ENCODE results near the gene RUNX1. TPM values are rescaled to one million over a fixed set of nuclear protein-coding genes. Genes with fewer than 3 reads are reported as not detected.
"Not testable (repeated sequence)": the region's sequence is repeated elsewhere in the genome, so short reads cannot be mapped to it uniquely, and the experiment has no call there.

Gene RUNX1
- total and polyA plus RNA-seq, 7 donors: 8.7 to 230 (median 30.1) TPM

DNA sequence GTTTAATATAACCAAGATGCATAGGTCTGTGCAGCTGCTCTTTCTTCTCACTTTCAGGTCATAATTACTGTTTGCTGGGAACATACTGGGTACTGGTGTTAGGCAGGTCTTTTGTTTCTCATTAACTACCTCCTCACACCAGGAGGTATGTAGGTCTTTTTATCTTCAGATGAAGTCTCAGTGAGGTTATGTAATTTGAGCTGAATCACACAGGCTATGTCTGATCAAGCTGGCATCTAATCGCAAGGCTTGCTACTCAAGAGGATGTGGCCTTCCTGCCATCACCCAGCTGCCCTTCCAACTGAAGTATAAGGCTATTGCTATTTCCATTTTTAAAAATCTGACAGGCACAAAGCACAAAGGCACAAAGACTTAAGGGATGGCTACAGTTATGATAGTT lies 96.4 kb downstream of the RUNX1 start:
- ATAC-seq: peak in 1 of 4 donors; percentile 33
- 54 to 66% (median 59%) methylated on average over 1 of the region's 1 CpG for WGBS, 3 donors

DNA sequence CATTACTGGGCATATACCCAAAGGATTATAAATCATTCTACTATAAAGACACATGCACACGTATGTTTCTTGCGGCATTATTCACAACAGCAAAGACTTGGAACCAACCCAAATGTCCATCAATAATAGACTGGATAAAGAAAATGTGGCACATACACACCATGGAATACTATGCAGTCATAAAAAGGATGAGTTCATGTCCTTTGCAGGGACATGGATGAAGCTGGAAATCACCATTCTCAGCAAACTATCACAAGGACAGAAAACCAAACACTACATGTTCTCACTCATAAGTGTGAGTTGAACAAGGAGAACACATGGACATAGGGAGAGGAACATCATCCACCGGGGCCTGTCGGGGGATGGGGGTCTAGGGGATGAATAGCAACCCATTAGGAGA lies 97.2 kb downstream of the RUNX1 start:
- intact Hi-C loops (cut with DNase I); ATAC-seq; H3K36me3 ChIP-seq (ENCODE audit: insufficient read depth in 1 of 2, low read depth in 1 of 2); H3K27ac ChIP-seq; DNase-seq; H3K4me3 ChIP-seq; H3K27me3 ChIP-seq (ENCODE audit: insufficient read depth in 3 of 3, low read length in 2 of 3); H3K9me3 ChIP-seq; H3K4me1 ChIP-seq: not testable (repeated sequence)
- 88 to 93% (median 91%) methylated on average over 4 of the region's 4 CpGs for WGBS, 3 donors

More for the DNA sequence above, 96.4 kb downstream of the RUNX1 start:
- intact Hi-C loops (cut with DNase I): no loop called here
- Histone ChIP-seq H3K36me3 (ENCODE audit: insufficient read depth in 1 of 2, low read depth in 1 of 2) (no peaks in the 10 kb centered on the region), H3K9me3 (no peaks in the 10 kb centered on the region), H3K4me1 (no peaks in the 10 kb centered on the region), H3K4me3 (no peak overlapping the region), H3K27ac (no peak overlapping the region), H3K27me3 (ENCODE audit: insufficient read depth in 3 of 3, low read length in 2 of 3) (no peaks in the 10 kb centered on the region)
- no peak for DNase-seq
- TF ChIP-seq, protein P1, sequence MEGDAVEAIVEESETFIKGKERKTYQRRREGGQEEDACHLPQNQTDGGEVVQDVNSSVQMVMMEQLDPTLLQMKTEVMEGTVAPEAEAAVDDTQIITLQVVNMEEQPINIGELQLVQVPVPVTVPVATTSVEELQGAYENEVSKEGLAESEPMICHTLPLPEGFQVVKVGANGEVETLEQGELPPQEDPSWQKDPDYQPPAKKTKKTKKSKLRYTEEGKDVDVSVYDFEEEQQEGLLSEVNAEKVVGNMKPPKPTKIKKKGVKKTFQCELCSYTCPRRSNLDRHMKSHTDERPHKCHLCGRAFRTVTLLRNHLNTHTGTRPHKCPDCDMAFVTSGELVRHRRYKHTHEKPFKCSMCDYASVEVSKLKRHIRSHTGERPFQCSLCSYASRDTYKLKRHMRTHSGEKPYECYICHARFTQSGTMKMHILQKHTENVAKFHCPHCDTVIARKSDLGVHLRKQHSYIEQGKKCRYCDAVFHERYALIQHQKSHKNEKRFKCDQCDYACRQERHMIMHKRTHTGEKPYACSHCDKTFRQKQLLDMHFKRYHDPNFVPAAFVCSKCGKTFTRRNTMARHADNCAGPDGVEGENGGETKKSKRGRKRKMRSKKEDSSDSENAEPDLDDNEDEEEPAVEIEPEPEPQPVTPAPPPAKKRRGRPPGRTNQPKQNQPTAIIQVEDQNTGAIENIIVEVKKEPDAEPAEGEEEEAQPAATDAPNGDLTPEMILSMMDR (IDR thresholded peaks at IDR 0.05): no peak

DNA sequence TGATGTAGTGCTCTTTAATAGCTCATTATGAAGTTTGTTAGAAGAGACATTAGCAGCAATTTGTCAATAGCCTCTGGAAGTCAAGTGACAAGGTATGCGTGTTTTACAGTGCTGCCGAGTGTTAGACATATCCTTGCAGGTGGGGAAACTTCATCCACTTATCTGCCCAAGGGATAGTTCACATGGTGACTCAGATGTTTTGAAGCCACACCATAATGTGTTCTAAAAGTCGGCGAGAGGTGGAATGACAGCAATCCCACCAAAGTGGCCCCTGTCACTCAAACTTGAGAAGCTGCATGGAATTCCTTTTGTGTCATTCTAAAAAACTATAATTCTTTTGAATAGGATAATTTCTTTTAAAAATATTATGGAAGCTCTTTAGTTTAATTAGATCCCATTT lies 98.1 kb downstream of the RUNX1 start:
- H3K4me3 ChIP-seq: no peak overlapping the region
- DNase-seq (no peak), ATAC-seq (no peak)
- no peaks in the 10 kb centered on the region for H3K36me3 ChIP-seq (ENCODE audit: insufficient read depth in 1 of 2, low read depth in 1 of 2)
- intact Hi-C loops (cut with DNase I): no loop called here
- H3K9me3 ChIP-seq: no peaks in the 10 kb centered on the region
- WGBS, 3 donors: 80 to 82% (median 81%) methylated on average over 4 of the region's 4 CpGs
- no peaks in the 10 kb centered on the region for H3K27me3 ChIP-seq (ENCODE audit: insufficient read depth in 3 of 3, low read length in 2 of 3)
- TF ChIP-seq, protein P1 (IDR thresholded peaks at IDR 0.05): no peak
- H3K4me1 ChIP-seq: no peaks in the 10 kb centered on the region
- H3K27ac ChIP-seq: no peak overlapping the region

DNA sequence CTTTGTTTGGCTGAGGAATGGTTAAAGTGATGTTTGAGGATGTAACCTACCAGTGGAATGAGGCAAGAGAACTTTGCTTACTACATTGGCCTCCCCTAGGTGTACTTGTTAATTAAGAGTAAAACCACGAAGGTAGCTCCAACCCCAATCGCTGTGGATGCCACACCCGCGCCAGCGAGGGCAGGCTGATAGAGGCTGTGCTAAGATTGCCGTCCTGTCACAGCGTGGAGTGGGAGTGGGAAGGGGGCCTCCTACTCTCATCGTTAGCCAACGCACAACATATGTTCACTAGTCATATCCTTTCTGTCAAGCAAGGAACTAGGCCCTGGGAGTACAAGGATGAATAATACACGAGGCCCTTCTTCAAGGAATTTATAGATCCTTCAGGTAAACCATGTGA lies 99.6 kb downstream of the RUNX1 start:
- WGBS, 3 donors: 90 to 92% (median 91%) methylated on average over 10 of the region's 10 CpGs
- ATAC-seq: no peak
- H3K27ac ChIP-seq: no peak overlapping the region
- no peaks in the 10 kb centered on the region for H3K9me3 ChIP-seq
- no peak for DNase-seq
- intact Hi-C loops (cut with DNase I): no loop called here
- no peaks in the 10 kb centered on the region for H3K36me3 ChIP-seq (ENCODE audit: insufficient read depth in 1 of 2, low read depth in 1 of 2)
- no peaks in the 10 kb centered on the region for H3K27me3 ChIP-seq (ENCODE audit: insufficient read depth in 3 of 3, low read length in 2 of 3)
- H3K4me1 ChIP-seq: no peaks in the 10 kb centered on the region
- TF ChIP-seq, protein P1 (IDR thresholded peaks at IDR 0.05): no peak
- H3K4me3 ChIP-seq: no peak overlapping the region

DNA sequence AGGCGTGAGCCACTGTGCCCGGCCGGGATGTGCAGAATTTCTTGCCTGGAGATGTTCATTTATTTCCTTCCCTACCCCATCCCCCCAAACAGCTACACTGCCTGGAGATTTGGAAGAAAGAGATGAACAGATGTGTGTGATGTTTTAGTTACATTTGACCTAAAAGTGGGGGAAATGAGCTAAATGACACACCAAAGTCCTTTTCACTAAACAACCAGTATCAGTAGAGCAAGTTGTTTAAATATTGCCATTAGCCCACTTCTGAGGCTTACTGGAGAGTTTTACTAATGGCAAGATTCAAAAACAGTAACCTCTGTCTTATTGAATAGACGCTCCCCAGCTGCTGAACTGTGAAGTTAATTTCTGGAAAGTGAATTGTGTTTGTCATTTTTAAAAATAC lies 100.1 kb downstream of the RUNX1 start:
- DNase-seq (no peak), ATAC-seq (no peak)
- intact Hi-C loops (cut with DNase I): no loop called here
- Histone ChIP-seq H3K36me3 (ENCODE audit: insufficient read depth in 1 of 2, low read depth in 1 of 2) (no peaks in the 10 kb centered on the region), H3K4me1 (no peaks in the 10 kb centered on the region), H3K27me3 (ENCODE audit: insufficient read depth in 3 of 3, low read length in 2 of 3) (no peaks in the 10 kb centered on the region), H3K27ac (no peak overlapping the region), H3K4me3 (no peak overlapping the region), H3K9me3 (no peaks in the 10 kb centered on the region)
- WGBS, 3 donors: 69 to 75% (median 73%) methylated on average over 4 of the region's 4 CpGs
- TF ChIP-seq, protein P1 (IDR thresholded peaks at IDR 0.05): no peak

Measured in psoas muscle (tissue), 8 donors.